DMS153 (cell line): ENCODE data around the gene SNAP23.

Experiments
- DNase-seq: peaks from one replicate; lab custom pipeline; 2025; lab: John Stamatoyannopoulos, UW

Gene SNAP23

DNA sequence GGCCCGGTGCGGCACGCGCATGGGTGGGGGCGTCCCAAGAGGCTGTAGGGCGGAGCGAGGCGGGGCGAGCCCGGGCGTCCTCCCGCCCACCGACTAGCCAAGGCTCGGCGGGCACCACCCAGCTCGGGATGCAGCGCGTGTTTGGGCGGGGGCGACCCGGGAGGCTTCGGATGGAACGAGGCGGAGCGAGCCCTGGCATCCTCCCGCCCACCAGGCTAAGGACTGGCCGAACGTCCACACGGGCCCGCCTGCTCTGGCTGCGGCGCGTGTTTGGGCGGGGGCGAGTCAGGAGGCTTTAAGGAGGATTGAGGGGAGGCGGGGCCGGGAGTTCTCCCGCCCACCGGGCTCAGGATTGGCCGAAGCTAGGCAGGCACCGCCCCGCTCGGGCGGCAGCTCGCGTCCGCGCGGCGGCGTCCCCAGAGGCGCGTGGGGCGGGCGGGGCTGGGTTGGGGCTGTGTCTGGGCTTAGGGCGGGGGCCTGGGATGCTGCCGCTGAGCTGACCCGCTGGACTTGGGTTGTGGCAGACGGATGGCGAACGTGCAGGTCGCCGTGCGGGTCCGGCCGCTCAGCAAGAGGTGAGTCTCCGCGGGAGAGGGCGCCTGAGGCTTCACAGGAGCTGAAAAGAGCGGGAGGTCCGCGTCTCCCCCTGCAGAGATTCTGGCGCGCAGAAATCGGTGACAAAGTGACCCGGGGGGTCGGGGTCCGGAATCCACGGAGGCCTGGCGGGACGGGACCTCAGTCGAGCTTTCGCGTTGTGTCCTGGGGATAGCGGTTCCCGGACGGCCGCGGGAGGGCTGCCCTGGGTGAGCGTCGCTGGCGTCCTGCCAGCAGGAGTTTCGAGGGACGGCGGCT, 80.0 kb downstream of the SNAP23 start, which contains the start of gene STARD9:
Gene STARD9, plus strand, starts transcription at position 419 of the 852 bp plus-strand sequence. Its CDS starts 110 bp downstream, at position 529.
- DNase-seq = peak; percentile 90

DNA sequence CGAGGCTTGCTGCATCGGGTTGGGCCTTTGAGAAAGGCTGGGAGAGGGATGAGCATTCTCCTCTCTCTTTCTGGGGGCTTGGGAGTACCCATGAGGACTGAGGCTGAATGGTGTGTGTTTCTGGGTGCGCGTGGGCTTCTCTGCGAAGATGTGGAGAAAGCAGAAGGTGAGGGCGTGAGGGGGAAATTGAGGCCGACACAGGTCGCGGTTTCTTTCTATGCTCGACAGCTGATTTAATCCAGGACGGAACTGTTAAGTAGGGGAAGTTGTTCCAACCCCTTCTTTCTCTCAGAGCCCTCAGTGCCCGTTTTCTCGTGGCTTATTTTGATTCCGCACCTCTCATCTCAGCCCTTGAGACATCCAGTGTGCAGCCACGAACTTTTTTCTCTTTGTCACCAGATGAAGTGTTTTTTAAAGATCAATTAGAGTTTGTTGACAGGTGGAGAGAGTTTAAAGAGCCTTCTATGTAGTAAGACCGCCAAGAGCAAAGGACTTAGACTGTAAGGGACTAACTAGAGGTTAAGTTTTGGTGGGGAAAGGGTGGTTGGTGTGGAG, 80.7 kb downstream of the SNAP23 start:
- no peak for DNase-seq

DNA sequence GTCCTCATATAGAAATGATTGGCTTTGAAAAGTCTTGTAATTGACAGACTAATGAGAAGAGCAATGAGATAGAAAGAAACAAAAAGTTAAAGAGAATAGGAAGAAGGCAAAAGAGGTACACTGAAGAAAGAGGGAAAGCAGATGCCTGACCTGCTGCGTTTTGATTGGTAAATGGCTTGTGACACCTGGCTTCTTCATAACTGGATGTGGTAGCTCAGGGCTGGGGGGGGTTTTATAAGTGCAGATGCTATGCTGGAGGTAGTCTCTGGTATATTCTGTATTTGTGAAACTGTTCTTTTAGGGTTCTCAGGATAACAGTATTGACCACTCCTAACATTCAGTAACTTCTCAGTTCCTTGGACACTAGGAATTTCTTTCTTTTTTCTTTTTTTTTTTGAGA, 81.3 kb downstream of the SNAP23 start:
- DNase-seq = no peak

DNA sequence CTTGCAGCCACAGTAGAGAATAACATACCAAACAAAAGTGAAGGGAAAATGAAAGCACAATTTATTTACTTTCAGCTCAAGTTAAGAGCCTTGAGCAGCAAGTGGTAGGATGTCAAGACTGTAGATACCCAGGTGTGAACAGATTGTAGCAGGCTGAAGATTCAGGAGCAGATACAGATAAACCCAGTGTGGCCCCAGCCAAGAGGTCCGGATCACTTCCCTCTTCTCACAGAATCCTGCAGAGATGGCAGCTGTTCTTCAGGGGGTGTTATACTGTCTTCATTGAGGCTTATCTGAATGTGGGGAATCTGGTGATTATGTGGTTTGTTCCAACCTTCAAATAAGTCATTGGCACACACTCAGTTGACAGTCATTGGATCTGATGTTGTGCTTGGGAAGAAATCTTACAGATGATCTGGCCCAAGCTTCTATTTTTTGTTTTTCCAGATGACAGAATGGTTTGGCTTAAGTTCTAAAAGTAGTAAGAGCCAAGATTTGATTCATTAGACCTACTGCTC, 82.1 kb downstream of the SNAP23 start:
- no peak for DNase-seq

DNA sequence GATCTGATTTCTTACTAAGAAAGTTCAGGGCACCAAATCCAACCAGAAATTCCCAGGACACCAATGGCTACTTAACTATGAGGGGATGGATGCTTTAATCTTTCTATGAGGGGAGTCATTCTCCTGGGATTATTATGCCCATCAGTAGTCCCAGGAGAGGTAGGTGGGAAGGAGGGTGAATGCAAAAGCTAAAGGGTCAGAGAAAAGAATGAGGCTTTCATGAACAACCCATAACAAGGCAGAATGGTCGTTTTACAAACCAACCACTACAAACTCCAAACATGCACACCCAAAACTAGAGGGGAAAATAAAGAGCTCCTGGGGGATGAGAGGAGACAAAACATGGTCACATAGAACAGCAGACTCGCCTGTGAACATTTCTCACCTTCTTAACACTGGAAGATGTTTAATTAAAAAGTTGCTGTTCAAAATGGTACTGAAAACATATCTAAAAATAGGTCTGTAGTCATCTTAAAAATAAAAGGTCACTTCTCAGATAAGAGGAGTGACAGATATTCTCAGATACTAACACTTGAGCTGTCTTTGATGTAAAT, 83.6 kb downstream of the SNAP23 start:
- DNase-seq = no peak

DNA sequence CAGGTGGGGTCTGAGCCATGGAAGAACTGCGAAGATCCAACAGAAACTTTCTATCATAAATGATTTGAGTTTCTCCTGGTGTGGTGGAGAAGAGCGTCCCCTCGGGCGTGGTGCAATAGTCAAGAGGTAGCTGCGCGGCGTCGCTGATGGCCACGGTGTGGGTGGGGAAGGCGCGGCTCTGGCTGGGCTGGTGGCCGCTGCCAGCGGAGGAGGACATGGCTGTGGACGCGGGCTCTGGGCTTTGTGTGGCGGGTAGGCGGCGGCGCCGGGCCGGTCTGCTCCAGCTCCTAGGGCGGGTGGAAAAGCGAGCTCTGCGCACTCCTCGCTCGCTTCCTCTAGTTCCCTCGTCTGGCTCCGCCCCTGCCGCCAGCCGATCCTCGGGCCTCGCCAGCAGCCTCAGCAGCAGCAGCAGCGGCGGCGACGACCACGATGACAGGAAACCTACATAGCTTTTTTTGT, 85.9 kb downstream of the SNAP23 start:
- peak; percentile 42 for DNase-seq
